Globus pallidus (tissue), 1 donor: Measurements from ENCODE around the gene PEX13.
"Not testable (repeated sequence)": the region's sequence is repeated elsewhere in the genome, so short reads cannot be mapped to it uniquely, and the experiment has no call there.

Source experiments
- DNase-seq: peaks from one replicate; pipeline ENCODE4 v3.0.0-alpha.2; 2015; ENCODE audit warnings: low spot score

PEX13 gene

GRCh38 chr2:61009355-61009754, 8.2 kb upstream of the PEX13 start:
- no peak for DNase-seq

DNA sequence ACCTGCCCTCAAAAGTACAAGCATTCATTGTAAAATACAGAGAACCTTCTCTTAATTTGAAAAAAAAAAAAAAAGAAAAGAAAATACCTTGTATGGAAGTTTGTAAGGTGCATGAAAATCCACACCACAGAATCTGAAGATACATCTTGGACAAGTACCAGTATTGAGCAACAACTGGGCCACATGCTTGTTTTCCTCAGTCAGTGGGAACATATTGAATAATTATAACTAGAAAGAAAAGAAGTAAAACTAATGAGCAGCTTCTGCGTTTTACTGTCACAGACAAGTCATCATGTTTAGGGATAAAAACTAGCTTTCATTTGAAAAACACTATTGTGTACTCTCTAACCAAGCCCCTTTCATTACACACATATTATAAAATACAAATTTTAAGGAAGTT, 5.8 kb upstream of the PEX13 start:
- DNase-seq, result no peak

DNA sequence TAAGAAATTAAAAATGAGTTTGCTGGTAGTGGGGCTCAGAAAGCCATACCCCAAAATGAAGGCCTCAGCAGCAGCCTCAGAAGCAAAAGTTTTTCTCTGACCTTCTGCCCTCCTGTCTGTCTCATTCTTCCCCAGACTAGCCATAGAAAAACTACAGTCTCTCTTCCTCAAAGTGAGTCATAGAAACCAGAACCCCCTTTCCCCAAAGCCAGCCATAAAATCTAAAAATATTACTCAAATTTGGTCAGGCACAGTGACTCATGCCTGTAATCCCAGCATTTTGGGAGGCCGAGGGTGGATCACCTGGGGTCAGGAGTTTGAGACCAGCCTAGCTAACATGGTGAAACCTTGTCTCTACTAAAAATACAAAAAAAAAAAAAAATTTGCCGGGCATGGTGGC, 5.2 kb upstream of the PEX13 start:
- not testable (repeated sequence) for DNase-seq

GRCh38 chr2:61013382-61013781, 4.1 kb upstream of the PEX13 start:
- no peak for DNase-seq

GRCh38 chr2:61014763-61015162, 2.8 kb upstream of the PEX13 start:
- DNase-seq, result no peak

DNA sequence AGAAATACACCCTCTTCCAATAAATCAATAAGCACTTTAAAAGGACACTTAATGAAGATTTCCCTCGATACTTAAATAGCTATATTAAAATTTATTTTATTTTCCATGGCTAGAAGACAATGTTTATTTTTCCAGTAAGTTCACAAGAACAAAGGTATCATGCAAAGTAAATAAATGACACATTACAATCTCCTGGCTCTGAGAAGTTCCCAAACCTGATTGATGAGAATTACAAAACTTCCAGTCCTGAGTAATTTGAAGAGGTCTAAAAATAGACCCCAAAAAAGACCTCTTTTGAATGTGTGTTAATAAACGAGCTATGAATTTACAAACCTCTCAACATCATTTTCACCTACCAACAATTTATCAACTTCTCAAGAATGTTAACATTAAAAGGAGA, 1.5 kb upstream of the PEX13 start:
- no peak for DNase-seq

- DNase-seq, result no peak
Measured at GRCh38 chr2:61016392-61017002, 1.0 kb upstream of the PEX13 start.

- DNase-seq, result peak; percentile 79
Measured at GRCh38 chr2:61017003-61017555, 441 bp upstream of the PEX13 start.

DNA sequence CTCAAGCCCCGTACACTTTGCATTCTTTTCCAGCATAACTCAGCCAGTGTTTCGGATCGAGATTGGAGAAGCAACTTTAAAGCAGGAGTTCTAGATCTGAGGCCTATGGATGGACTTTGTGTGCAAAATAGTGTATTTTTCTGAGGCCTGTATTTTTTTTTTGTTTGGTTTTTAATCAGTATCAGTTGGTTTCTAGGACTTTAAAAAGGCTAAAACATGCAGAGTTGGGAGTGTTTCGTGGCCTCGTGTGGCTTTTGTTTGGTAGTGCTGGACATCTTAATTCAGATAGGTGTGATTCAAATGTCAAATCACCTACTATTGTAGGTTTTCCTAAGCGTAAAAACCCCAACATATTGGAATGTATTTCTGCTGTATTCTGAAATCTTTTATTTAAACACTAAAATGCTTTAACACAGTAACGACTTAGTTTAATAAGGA, 817 bp downstream of the PEX13 start:
- DNase-seq, result no peak

GRCh38 chr2:61018798-61019197, 1.3 kb downstream of the PEX13 start:
- no peak for DNase-seq

DNA sequence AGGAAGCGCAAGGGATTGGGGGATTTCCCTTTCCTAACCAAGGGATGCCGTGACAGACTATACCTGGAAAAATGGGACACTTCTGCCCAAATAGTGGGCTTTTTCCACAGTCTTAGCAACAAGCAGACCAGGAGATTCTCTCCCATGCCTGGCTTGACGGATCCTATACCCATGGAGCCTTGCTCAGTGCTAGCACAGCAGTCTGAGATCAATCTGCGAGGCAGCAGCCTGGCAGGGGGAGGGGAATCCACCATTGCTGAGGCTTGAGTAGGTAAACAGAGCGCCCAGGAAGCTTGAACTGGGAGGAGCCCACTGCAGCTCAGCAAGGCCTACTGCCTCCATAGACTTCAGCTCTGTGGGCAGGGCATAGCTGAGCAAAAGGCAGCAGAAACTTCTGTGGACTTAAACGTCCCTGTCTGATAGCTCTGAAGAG, 3.7 kb downstream of the PEX13 start:
- DNase-seq, result no peak

DNA sequence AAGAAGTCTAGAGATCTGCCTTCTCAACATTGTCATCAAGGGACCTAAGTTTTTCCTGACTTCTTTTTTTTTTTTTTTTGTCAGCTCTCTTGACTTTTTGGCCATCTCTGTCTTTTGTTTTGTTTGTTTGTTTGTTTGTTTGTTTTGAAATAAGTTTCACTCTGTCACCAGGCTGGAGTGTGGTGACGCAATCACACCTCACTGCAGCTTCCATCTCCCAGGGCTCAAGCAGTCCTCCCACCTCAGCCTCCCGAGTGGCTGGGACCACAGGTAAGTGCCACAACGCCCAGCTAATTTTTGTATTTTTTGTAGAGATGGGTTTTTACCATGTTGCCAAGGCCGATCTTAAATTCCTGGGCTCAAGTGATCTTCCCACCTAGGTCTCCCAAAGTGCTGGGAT, 6.2 kb downstream of the PEX13 start:
- no peak for DNase-seq

GRCh38 chr2:61029533-61029932, 12.0 kb downstream of the PEX13 start:
- no peak for DNase-seq

DNA sequence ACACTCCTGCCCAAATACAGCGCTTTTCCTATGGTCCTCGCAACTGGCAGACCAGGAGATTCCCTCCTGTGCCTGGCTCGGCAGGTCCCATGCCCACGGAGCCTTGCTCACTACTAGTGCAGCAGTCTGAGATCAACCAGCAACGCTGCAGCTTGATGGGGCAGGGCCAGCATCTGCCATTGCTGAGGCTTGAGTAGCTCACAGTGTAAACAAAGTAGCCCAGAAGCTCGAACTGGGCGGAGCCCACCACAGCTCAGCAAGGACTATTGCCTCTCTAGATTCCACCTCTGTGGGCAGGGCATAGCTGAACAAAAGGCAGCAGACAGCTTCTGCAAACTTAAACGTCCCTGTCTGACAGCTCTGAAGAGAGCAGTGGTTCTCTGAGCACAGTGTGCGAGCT, 17.1 kb downstream of the PEX13 start:
- DNase-seq, result not testable (repeated sequence)

- not testable (repeated sequence) for DNase-seq
Measured at GRCh38 chr2:61036643-61037042, 19.1 kb downstream of the PEX13 start.

- DNase-seq, result no peak
Measured at GRCh38 chr2:61042807-61043206, 25.3 kb downstream of the PEX13 start.

DNA sequence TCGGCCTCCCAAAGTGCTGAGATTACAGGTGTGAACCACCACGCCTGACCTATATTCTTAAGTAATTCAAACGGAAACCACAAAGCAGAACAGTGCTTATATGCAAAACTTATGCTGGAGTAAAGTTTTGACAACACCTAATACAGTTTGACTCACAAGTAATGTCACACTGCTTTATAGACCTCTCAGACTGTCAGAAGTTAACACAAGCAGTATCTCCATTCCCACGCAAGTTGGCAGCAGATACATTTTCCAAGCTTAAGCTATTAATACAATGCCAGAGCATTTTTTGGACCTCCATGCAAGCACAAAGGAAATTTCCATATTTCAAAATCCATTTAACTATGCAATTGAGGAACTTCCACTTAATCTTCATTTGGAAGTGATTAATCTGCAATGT, 27.1 kb downstream of the PEX13 start:
- no peak for DNase-seq

- no peak for DNase-seq
Measured at GRCh38 chr2:61045226-61045625, 27.7 kb downstream of the PEX13 start.

DNA sequence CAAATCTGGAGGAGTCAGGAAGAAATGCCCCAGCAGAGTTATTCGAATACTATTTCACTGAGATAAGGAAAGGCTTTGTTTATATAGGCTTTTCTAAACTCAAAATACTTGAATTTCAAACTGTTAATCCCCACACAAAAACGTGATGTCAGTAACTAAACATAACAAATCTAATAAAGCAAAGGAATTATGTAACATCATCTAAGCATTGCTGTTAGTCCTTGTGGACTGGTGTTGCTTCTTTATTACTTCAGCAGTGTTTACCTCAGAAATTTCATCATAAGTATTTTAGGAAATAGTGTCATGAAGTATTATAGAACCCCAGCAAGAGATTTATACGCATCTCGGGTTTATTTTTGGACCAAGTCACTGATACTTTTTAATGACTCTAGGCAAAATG, 28.5 kb downstream of the PEX13 start:
- no peak for DNase-seq

- no peak for DNase-seq
Measured at GRCh38 chr2:61055557-61055956, 38.0 kb downstream of the PEX13 start.

- DNase-seq, result no peak
Measured at GRCh38 chr2:61057562-61057961, 40.0 kb downstream of the PEX13 start.

GRCh38 chr2:61059382-61059781, 41.9 kb downstream of the PEX13 start:
- no peak for DNase-seq

DNA sequence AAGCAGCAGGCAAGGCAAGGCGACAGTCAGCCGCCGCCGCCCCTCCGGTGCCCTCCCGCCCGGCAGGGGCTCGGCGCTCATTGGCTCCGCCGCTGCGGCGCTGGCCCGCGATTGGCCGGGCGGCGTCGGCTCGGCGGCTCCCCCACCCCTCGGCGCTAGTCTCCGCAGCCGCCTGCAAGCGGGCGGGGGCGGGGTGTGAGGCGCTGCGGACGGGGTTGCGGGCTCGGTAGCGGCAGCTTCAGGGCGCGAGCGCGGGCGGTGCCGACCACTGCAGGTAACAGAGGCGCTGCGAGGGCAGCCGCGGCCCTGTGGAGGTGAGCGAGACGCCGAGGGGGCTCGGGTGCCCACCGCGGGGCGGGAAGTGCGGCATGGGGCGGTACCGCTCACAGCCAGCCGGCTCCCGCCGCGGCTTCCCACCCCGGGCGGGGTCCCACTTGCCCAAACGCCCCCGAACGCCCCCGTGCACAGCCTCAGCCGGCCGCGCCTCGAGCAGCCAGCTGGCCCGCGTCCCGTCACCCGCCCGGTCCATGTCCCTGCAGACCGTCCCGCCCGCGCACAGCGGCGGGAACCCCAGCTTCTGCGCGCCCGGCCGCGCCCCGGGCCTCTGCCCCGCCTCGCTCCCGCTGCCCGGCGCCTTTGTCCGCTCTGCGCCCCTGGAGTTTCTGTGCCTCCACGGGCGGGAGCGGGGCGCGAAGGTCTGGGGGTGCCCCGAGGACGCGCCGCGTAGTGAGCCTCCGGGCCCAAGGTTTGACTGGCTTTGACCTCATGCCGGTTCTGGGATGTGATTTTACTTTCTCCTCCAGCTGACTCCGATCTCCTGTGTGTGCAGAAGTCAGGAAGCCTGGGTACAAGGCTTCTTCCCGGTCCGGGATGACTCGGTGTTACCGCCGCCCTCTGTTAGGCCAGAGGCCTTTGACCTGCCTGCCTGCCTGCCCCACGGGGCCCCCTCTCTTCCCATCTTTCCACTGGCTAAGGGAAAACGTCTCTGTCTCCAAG, 48.5 kb downstream of the PEX13 start, which contains the start of gene SANBR:
Gene SANBR (plus strand): TSS at position 158 of the 996 bp plus-strand sequence. CDS start 4,480 bp downstream, outside the sequence.
- DNase-seq, result peak; percentile 92
